ENCODE measurements around the gene FGD6. TPM values are rescaled to one million over a fixed set of nuclear protein-coding genes. Genes with fewer than 3 reads are reported as not detected.

The FGD6 gene
- total RNA-seq, 4 donors from 2014 or later: 2.9 to 8.4 (median 4.4) TPM

- ATAC-seq: no peak
- no peak for TF ChIP-seq POLR2A (IDR thresholded peaks at IDR 0.05)
- in situ Hi-C loops (cut with MboI; ENCODE audit: low sequenced_read_pairs in 4 of 4): loop anchor here in 1 of 4 donors (10.0 kb wide), 1 partner anchor 409 kb away; no protein-coding TSS in a partner anchor
These were observed 91.2 kb downstream of the FGD6 start for GRCh38 chr12:95126076-95126475.

GRCh38 chr12:95124106-95124505, 93.2 kb downstream of the FGD6 start:
- DNase-seq: no peak
- intact Hi-C loops (cut with DNase I; ENCODE audit: low total_unique reads): no loop called here
- H3K9me3 ChIP-seq: no peaks in the 10 kb centered on the region
- no peak overlapping the region for H3K4me3 ChIP-seq
- H3K4me1 ChIP-seq: peaks cover 0 to 11% of the 10 kb centered on the region in 2 donors
- no peaks in the 10 kb centered on the region for H3K36me3 ChIP-seq
- no peak for ATAC-seq
- no peak overlapping the region for H3K27ac ChIP-seq
- H3K27me3 ChIP-seq: no peaks in the 10 kb centered on the region
- in situ Hi-C loops (cut with MboI; ENCODE audit: low sequenced_read_pairs in 4 of 4): loop anchor here in 1 of 4 donors (10.0 kb wide), 1 partner anchor 411 kb away; no protein-coding TSS in a partner anchor
- TF ChIP-seq POLR2A (IDR thresholded peaks at IDR 0.05): no peak
- TF ChIP-seq CTCF (IDR thresholded peaks at IDR 0.05 in 4 of 5, conservative IDR thresholded peaks at IDR 0.05 in 1 of 5): no peak

More at GRCh38 chr12:95126076-95126475, 91.2 kb downstream of the FGD6 start:
- DNase-seq: no peak
- Histone ChIP-seq H3K4me1 (peaks cover 0 to 11% of the 10 kb centered on the region in 2 donors), H3K27me3 (no peaks in the 10 kb centered on the region), H3K27ac (no peak overlapping the region), H3K4me3 (no peak overlapping the region), H3K36me3 (no peaks in the 10 kb centered on the region), H3K9me3 (no peaks in the 10 kb centered on the region)
- intact Hi-C loops (cut with DNase I; ENCODE audit: low total_unique reads): no loop called here

GRCh38 chr12:95118788-95119179, 98.5 kb downstream of the FGD6 start:
- Histone ChIP-seq H3K9me3 (no peaks in the 10 kb centered on the region), H3K27me3 (no peaks in the 10 kb centered on the region), H3K27ac (no peak overlapping the region), H3K4me3 (no peak overlapping the region), H3K36me3 (no peaks in the 10 kb centered on the region), H3K4me1 (peaks cover 12 to 18% of the 10 kb centered on the region in 2 donors)
- no peak for TF ChIP-seq CTCF (IDR thresholded peaks at IDR 0.05 in 4 of 5, conservative IDR thresholded peaks at IDR 0.05 in 1 of 5)
- TF ChIP-seq POLR2A (IDR thresholded peaks at IDR 0.05): no peak
- intact Hi-C loops (cut with DNase I; ENCODE audit: low total_unique reads) (no loop called here), in situ Hi-C loops (cut with MboI; ENCODE audit: low sequenced_read_pairs in 4 of 4) (loop anchor here (5.0 to 10.0 kb wide), 2 partner anchors 219 to 416 kb away; no protein-coding TSS in a partner anchor)
- ATAC-seq (no peak), DNase-seq (no peak)

DNA sequence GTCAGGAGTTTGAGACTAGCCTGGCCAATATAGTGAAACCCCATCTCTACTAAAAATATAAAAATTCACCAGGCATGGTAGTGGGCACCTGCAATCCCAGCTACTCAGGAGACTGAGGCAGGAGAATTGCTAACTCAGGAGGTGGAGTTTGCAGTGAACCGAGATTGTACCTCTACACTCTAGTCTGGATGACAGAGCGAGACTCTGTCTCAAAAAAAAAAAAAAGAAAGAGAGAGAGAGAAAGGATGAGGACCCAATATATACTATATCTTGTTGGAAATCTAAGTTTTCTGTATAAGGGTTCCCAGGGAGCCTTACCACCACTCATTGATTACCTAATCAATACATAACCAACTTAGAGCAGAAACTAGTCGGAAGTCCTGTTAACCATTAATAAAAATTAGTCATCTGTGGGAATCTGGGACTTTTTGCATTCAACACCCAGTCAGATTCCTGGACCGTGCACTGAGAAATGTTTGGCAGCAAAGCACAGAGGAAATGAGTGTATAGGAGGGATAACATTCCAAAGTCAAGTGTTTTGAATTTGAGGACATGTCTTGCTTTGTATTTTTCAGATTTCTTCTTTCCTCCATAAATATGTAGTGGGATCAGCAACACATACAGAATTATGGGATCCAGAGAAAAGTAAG, 99.0 kb downstream of the FGD6 start:
- no peak overlapping the region for H3K27ac ChIP-seq

More for the DNA sequence above, 99.0 kb downstream of the FGD6 start:
- Histone ChIP-seq H3K27me3 (no peaks in the 10 kb centered on the region), H3K9me3 (no peaks in the 10 kb centered on the region), H3K4me1 (peaks cover 16 to 23% of the 10 kb centered on the region in 2 donors), H3K4me3 (no peak overlapping the region), H3K36me3 (no peaks in the 10 kb centered on the region)
- intact Hi-C loops (cut with DNase I; ENCODE audit: low total_unique reads) (no loop called here), in situ Hi-C loops (cut with MboI; ENCODE audit: low sequenced_read_pairs in 4 of 4) (loop anchor here (5.0 to 10.0 kb wide), 2 partner anchors 219 to 417 kb away; no protein-coding TSS in a partner anchor)
- DNase-seq (no peak), ATAC-seq (no peak)
- TF ChIP-seq POLR2A (IDR thresholded peaks at IDR 0.05) (no peak), CTCF (IDR thresholded peaks at IDR 0.05 in 4 of 5, conservative IDR thresholded peaks at IDR 0.05 in 1 of 5) (no peak)

Data from gastrocnemius medialis (tissue), 4 donors.